Uterus (tissue), 2 donors: ENCODE results near the gene PYY.

Source experiments
- POLR2A ChIP-seq, 2 donors: fragments of 450-650 bp; IDR thresholded peaks; one replicate each; pipeline ENCODE4 v1.6.1; 2016; ENCODE audit warnings: antibody characterized with exemption in 2 of 2, mild to moderate bottlenecking in 1 of 2, moderate library complexity in 1 of 2
- TF ChIP-seq, protein P1 (sequence below), 4 experiments: fragments of 200-600 bp in 2 of 4; fragments of 450-650 bp in 2 of 4; sonication (generic) in 2 of 4; IDR thresholded peaks; one replicate each; pipeline ENCODE4 v1.5.1; 2016 to 2019; ENCODE audit warnings: antibody characterized with exemption in 4 of 4, mild to moderate bottlenecking in 2 of 4, moderate library complexity in 1 of 4

DNA sequence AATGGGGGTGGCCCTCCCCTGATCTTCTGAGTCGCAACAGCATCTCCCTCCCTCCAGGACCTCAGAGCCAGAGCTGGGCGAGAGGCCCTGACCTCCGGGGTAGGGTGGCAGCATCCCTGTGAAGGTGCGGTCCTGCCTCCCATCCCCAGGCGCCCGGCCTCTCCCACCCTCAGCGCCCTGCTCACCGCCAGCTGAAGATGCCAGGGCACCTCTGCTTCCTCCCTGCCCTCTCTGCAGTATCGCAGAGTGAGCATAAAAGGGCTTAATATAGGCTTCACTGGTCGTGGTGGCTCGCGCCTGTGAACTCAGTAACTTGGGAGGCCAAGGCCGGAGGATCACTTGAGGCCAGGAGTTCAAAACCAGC, 35.7 kb downstream of the PYY start:
- TF ChIP-seq, protein P1, sequence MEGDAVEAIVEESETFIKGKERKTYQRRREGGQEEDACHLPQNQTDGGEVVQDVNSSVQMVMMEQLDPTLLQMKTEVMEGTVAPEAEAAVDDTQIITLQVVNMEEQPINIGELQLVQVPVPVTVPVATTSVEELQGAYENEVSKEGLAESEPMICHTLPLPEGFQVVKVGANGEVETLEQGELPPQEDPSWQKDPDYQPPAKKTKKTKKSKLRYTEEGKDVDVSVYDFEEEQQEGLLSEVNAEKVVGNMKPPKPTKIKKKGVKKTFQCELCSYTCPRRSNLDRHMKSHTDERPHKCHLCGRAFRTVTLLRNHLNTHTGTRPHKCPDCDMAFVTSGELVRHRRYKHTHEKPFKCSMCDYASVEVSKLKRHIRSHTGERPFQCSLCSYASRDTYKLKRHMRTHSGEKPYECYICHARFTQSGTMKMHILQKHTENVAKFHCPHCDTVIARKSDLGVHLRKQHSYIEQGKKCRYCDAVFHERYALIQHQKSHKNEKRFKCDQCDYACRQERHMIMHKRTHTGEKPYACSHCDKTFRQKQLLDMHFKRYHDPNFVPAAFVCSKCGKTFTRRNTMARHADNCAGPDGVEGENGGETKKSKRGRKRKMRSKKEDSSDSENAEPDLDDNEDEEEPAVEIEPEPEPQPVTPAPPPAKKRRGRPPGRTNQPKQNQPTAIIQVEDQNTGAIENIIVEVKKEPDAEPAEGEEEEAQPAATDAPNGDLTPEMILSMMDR (IDR thresholded peaks at IDR 0.05): no peak
- no peak for TF ChIP-seq POLR2A (IDR thresholded peaks at IDR 0.05)
